H9 (cell line): ENCODE data around the gene POU6F2. TPM values are rescaled to one million over a fixed set of nuclear protein-coding genes. Genes with fewer than 3 reads are reported as not detected.

ENCODE experiments used
- DNase-seq: peaks from one replicate; pipeline ENCODE4 v3.0.0-alpha.2; 2017
- H2AFZ ChIP-seq: one replicate; pipeline ENCODE4 v1.6.1; 2013; ENCODE audit warnings: mild to moderate bottlenecking, low read length, control low read depth, moderate library complexity
- H2AK5ac ChIP-seq: 2 replicates; pipeline ENCODE4 v1.6.1; 2013; ENCODE audit warnings: low read length, control low read depth, mixed read lengths; ENCODE audit not compliant: insufficient read length
- H2BK120ac ChIP-seq: one replicate; pipeline ENCODE4 v1.6.1; 2013; ENCODE audit warnings: low read depth, mild to moderate bottlenecking, low read length, control low read depth, inconsistent platforms; ENCODE audit not compliant: poor library complexity, severe bottlenecking
- H2BK12ac ChIP-seq: 2 replicates; pipeline ENCODE4 v1.6.1; 2013; ENCODE audit warnings: low read length, control low read depth, mixed read lengths, low read depth; ENCODE audit not compliant: insufficient read length
- H2BK15ac ChIP-seq: 2 replicates; pipeline ENCODE4 v1.6.1; 2013; ENCODE audit warnings: low read depth, low read length, control low read depth
- H2BK20ac ChIP-seq: one replicate; pipeline ENCODE4 v1.6.1; 2013; ENCODE audit warnings: low read depth, mild to moderate bottlenecking, low read length, control low read depth, inconsistent platforms; ENCODE audit not compliant: poor library complexity, severe bottlenecking
- H2BK5ac ChIP-seq: 2 replicates; pipeline ENCODE4 v1.6.1; 2013; ENCODE audit warnings: low read length, control low read depth, mixed read lengths; ENCODE audit not compliant: insufficient read length
- H3K14ac ChIP-seq: 2 replicates; pipeline ENCODE4 v1.6.1; 2013; ENCODE audit warnings: low read length, control low read depth; ENCODE audit not compliant: insufficient read depth
- H3K18ac ChIP-seq: 2 replicates; pipeline ENCODE4 v1.6.1; 2013; ENCODE audit warnings: low read depth, mild to moderate bottlenecking, mixed read lengths, low read length, control low read depth; ENCODE audit not compliant: insufficient read length
- H3K23ac ChIP-seq: 2 replicates; pipeline ENCODE4 v1.6.1; 2013; ENCODE audit warnings: low read length, control low read depth, mixed read lengths, low read depth; ENCODE audit not compliant: insufficient read length
- H3K23me2 ChIP-seq: 2 replicates; pipeline ENCODE4 v1.6.1; 2013; ENCODE audit warnings: low read depth, mild to moderate bottlenecking, mixed read lengths, low read length, control low read depth; ENCODE audit not compliant: insufficient read length, poor library complexity, severe bottlenecking
- H3K27ac ChIP-seq: 2 replicates; pipeline ENCODE4 v1.5.1; 2013; ENCODE audit warnings: low read length, control low read depth, mixed read lengths, low read depth; ENCODE audit not compliant: insufficient read length
- H3K27me3 ChIP-seq: 2 replicates; pipeline ENCODE4 v1.6.1; 2013; ENCODE audit warnings: low read length, control low read depth, inconsistent platforms; ENCODE audit not compliant: insufficient read depth
- H3K4ac ChIP-seq: 2 replicates; pipeline ENCODE4 v1.6.1; 2013; ENCODE audit warnings: low read depth, mild to moderate bottlenecking, control low read depth, inconsistent platforms, low read length, moderate library complexity
- H3K4me1 ChIP-seq: 2 replicates; pipeline ENCODE4 v1.6.1; 2013; ENCODE audit warnings: low read length, control low read depth, inconsistent platforms; ENCODE audit not compliant: insufficient read depth
- H3K4me2 ChIP-seq: 2 replicates; pipeline ENCODE4 v1.6.1; 2013; ENCODE audit warnings: low read length, control low read depth, mixed read lengths; ENCODE audit not compliant: insufficient read length, insufficient read depth
- H3K56ac ChIP-seq: 2 replicates; pipeline ENCODE4 v1.6.1; 2013; ENCODE audit warnings: low read depth, mild to moderate bottlenecking, mixed read lengths, low read length, control low read depth; ENCODE audit not compliant: insufficient read length
- H3K79me1 ChIP-seq: 2 replicates; pipeline ENCODE4 v1.6.1; 2013; ENCODE audit warnings: low read depth, mild to moderate bottlenecking, moderate library complexity, low read length, control low read depth, inconsistent platforms; ENCODE audit not compliant: insufficient read depth, poor library complexity, severe bottlenecking
- H3K79me2 ChIP-seq: 2 replicates; pipeline ENCODE4 v1.6.1; 2013; ENCODE audit warnings: low read length, control low read depth, inconsistent platforms; ENCODE audit not compliant: insufficient read depth
- H3K9ac ChIP-seq: 2 replicates; pipeline ENCODE4 v1.6.1; 2013; ENCODE audit warnings: low read length, control low read depth, mixed read lengths; ENCODE audit not compliant: insufficient read length; ENCODE audit errors: extremely low read depth
- H3K9me3 ChIP-seq: one replicate; pipeline ENCODE4 v1.6.1; 2013; ENCODE audit warnings: low read depth, low read length, inconsistent platforms; ENCODE audit not compliant: control insufficient read depth
- H3T11ph ChIP-seq: one replicate; pipeline ENCODE4 v1.6.1; 2013; ENCODE audit warnings: mild to moderate bottlenecking, low read length, control low read depth, inconsistent platforms
- H4K20me1 ChIP-seq: one replicate; pipeline ENCODE4 v1.6.1; 2013; ENCODE audit not compliant: control insufficient read depth, insufficient read length, insufficient read depth
- H4K5ac ChIP-seq: 2 replicates; pipeline ENCODE4 v1.6.1; 2013; ENCODE audit warnings: low read depth, mild to moderate bottlenecking, mixed read lengths, low read length, control low read depth; ENCODE audit not compliant: insufficient read length
- H4K8ac ChIP-seq: replicated peaks from 2 replicates; pipeline ENCODE4 v1.6.1; 2013; ENCODE audit warnings: low read length, control low read depth, mixed read lengths, low read depth; ENCODE audit not compliant: insufficient read length
- H4K91ac ChIP-seq: 2 replicates; pipeline ENCODE4 v1.6.1; 2013; ENCODE audit warnings: low read depth, mild to moderate bottlenecking, moderate library complexity, mixed read lengths, low read length, control low read depth; ENCODE audit not compliant: insufficient read length
- H3K27ac Mint-ChIP-seq, 3 experiments: 2 replicates in 2 of 3; 3 replicates in 1 of 3; pipeline ENCODE4 v1.8.0; 2020 to 2021; ENCODE audit warnings: mixed read lengths in 3 of 3, mild to moderate bottlenecking in 1 of 3, moderate library complexity in 1 of 3
- H3K27me3 Mint-ChIP-seq: 2 replicates; pipeline ENCODE4 v1.8.0; 2021; ENCODE audit warnings: low read depth, mild to moderate bottlenecking, moderate library complexity, mixed read lengths
- H3K36me3 Mint-ChIP-seq, 3 experiments: 2 replicates in 2 of 3; 3 replicates in 1 of 3; pipeline ENCODE4 v1.8.0; 2020 to 2021; ENCODE audit warnings: low read depth in 3 of 3, mixed read lengths in 3 of 3; ENCODE audit not compliant: insufficient read depth in 1 of 3
- H3K4me1 Mint-ChIP-seq, 2 experiments: 2 replicates each; pipeline ENCODE4 v1.8.0; 2020; ENCODE audit warnings: mixed read lengths in 2 of 2
- H3K4me3 Mint-ChIP-seq, 2 experiments: 2 replicates in 1 of 2; 3 replicates in 1 of 2; pipeline ENCODE4 v1.8.0; 2020 to 2021; ENCODE audit warnings: mild to moderate bottlenecking in 2 of 2, mixed read lengths in 2 of 2, moderate library complexity in 1 of 2
- H3K9me3 Mint-ChIP-seq, 2 experiments: 2 replicates in 1 of 2; 3 replicates in 1 of 2; pipeline ENCODE4 v1.8.0; 2020; ENCODE audit warnings: mild to moderate bottlenecking in 2 of 2, mixed read lengths in 2 of 2, moderate library complexity in 1 of 2
- CTCF ChIP-seq: fragments of 200-600 bp; sonication (generic); conservative IDR thresholded peaks from 3 replicates; pipeline ENCODE4 v1.8.0; 2021; ENCODE audit warnings: antibody characterized with exemption, mild to moderate bottlenecking
- WGBS: extraction: QIAGEN DNeasy Blood & Tissue Kit; methylation state at CpG from one replicate; pipeline ENCODE4 v1.1.7; 2013; ENCODE audit warnings: missing lambda C conversion rate, low lambda C conversion rate, mixed read lengths; ENCODE audit not compliant: insufficient read length; ENCODE audit errors: extremely low coverage; 5-methylcytosine and 5-hydroxymethylcytosine counted together
- total RNA-seq: library from RNA; stranded (reverse); gene quantifications from 2 replicates; pipeline ENCODE4 v1.2.1, GENCODE V29; 2021

POU6F2 gene
- total RNA-seq, 1 experiment from 2014 or later, result 1.9 TPM

GRCh38 chr7:39501358-39501757 lies 523.6 kb downstream of the POU6F2 start:
- H4K8ac ChIP-seq, result no peak overlapping the region
- H2BK5ac ChIP-seq, result no peak overlapping the region
- no peak overlapping the region for H3K9ac ChIP-seq
- no peak overlapping the region for H3K27ac ChIP-seq
- no peak overlapping the region for H3K14ac ChIP-seq
- Mint-ChIP-seq H3K27me3 (no peaks in the 10 kb centered on the region; the same call in 1 of the 2 replicates), H3K4me1 (no peaks in the 10 kb centered on the region), H3K27ac (no peak overlapping the region), H3K36me3 (no peaks in the 10 kb centered on the region; a peak in 1 of 7 replicates), H3K4me3 (no peak overlapping the region), H3K9me3 (no peaks in the 10 kb centered on the region)
- no peak overlapping the region for H2AK5ac ChIP-seq
- WGBS, result no CpG with 5 or more reads among the region's 3 CpGs
- H3K23ac ChIP-seq, result no peak overlapping the region
- H3T11ph ChIP-seq, result no peak overlapping the region
- no peak overlapping the region for H2BK120ac ChIP-seq
- H3K56ac ChIP-seq, result no peak overlapping the region
- H3K79me2 ChIP-seq, result no peaks in the 10 kb centered on the region
- no peak overlapping the region for H3K18ac ChIP-seq
- H4K5ac ChIP-seq, result no peak overlapping the region
- DNase-seq, result no peak
- H3K79me1 ChIP-seq, result no peaks in the 10 kb centered on the region
- no peaks in the 10 kb centered on the region for H3K23me2 ChIP-seq
- no peaks in the 10 kb centered on the region for H3K27me3 ChIP-seq
- no peak overlapping the region for H2BK15ac ChIP-seq
- H3K4ac ChIP-seq, result no peak overlapping the region
- no peak overlapping the region for H3K4me2 ChIP-seq
- no peaks in the 10 kb centered on the region for H3K4me1 ChIP-seq
- H4K91ac ChIP-seq, result no peak overlapping the region
- no peak overlapping the region for H2BK12ac ChIP-seq
- no peak overlapping the region for H2AFZ ChIP-seq
- H2BK20ac ChIP-seq, result no peak overlapping the region
- no peaks in the 10 kb centered on the region for H4K20me1 ChIP-seq
- no peaks in the 10 kb centered on the region for H3K9me3 ChIP-seq
- TF ChIP-seq CTCF, result no peak
